Measurements from ENCODE around the gene ATG14.

The ATG14 gene

GRCh38 chr14:55359307-55359706 is 52.3 kb downstream of the ATG14 start:
- no peak for TF ChIP-seq CTCF (IDR thresholded peaks at IDR 0.05; ENCODE audit: low read depth, low read length, missing control alignments)

GRCh38 chr14:55356913-55357312 is 54.7 kb downstream of the ATG14 start:
- no peak for TF ChIP-seq CTCF (IDR thresholded peaks at IDR 0.05; ENCODE audit: low read depth, low read length, missing control alignments)
- no peak for DNase-seq (ENCODE audit: extremely low read depth, low read depth)
- no peak overlapping the region for H3K4me3 ChIP-seq (replicated peaks; ENCODE audit: low read depth, low read length)

More at GRCh38 chr14:55359307-55359706, 52.3 kb downstream of the ATG14 start:
- no peak overlapping the region for H3K4me3 ChIP-seq (replicated peaks; ENCODE audit: low read depth, low read length)
- DNase-seq (ENCODE audit: extremely low read depth, low read depth), result no peak

GRCh38 chr14:55355922-55356321 is 55.7 kb downstream of the ATG14 start:
- no peak for DNase-seq (ENCODE audit: extremely low read depth, low read depth)
- H3K4me3 ChIP-seq (replicated peaks; ENCODE audit: low read depth, low read length), result no peak overlapping the region
- TF ChIP-seq CTCF (IDR thresholded peaks at IDR 0.05; ENCODE audit: low read depth, low read length, missing control alignments), result no peak

- DNase-seq (ENCODE audit: extremely low read depth, low read depth), result no peak
- H3K4me3 ChIP-seq (replicated peaks; ENCODE audit: low read depth, low read length), result no peak overlapping the region
- peak; percentile 69 for TF ChIP-seq CTCF (IDR thresholded peaks at IDR 0.05; ENCODE audit: low read depth, low read length, missing control alignments)
These were observed 57.1 kb downstream of the ATG14 start for GRCh38 chr14:55354500-55354899.

GRCh38 chr14:55353686-55354467 is 57.8 kb downstream of the ATG14 start:
- no peak overlapping the region for H3K4me3 ChIP-seq (replicated peaks; ENCODE audit: low read depth, low read length)
- no peak for DNase-seq (ENCODE audit: extremely low read depth, low read depth)
- no peak for TF ChIP-seq CTCF (IDR thresholded peaks at IDR 0.05; ENCODE audit: low read depth, low read length, missing control alignments)

- TF ChIP-seq CTCF (IDR thresholded peaks at IDR 0.05; ENCODE audit: low read depth, low read length, missing control alignments), result no peak
- H3K4me3 ChIP-seq (replicated peaks; ENCODE audit: low read depth, low read length), result no peak overlapping the region
- no peak for DNase-seq (ENCODE audit: extremely low read depth, low read depth)
These were observed 59.4 kb downstream of the ATG14 start for GRCh38 chr14:55352201-55352600.

GRCh38 chr14:55351111-55351510 is 60.5 kb downstream of the ATG14 start:
- no peak for DNase-seq (ENCODE audit: extremely low read depth, low read depth)
- no peak overlapping the region for H3K4me3 ChIP-seq (replicated peaks; ENCODE audit: low read depth, low read length)
- TF ChIP-seq CTCF (IDR thresholded peaks at IDR 0.05; ENCODE audit: low read depth, low read length, missing control alignments), result no peak

All from HFF-Myc (cell line).